GM12875 (cell line): ENCODE measurements around the gene NR6A1.

Experiments used
- H3K4me3 ChIP-seq: one replicate; pipeline ENCODE4 v1.5.1; 2011; ENCODE audit warnings: low read depth, low read length, control low read depth
- CTCF ChIP-seq: IDR thresholded peaks from 2 replicates; pipeline ENCODE4 v1.5.1; 2011; ENCODE audit warnings: low read depth, mild to moderate bottlenecking, control low read depth, inconsistent platforms, low read length, moderate library complexity, borderline replicate concordance; ENCODE audit not compliant: insufficient read depth

Gene NR6A1

GRCh38 chr9:124469011-124469832, 301.9 kb downstream of the NR6A1 start:
- no peak overlapping the region for H3K4me3 ChIP-seq
- TF ChIP-seq CTCF: no peak

- no peak overlapping the region for H3K4me3 ChIP-seq
- no peak for TF ChIP-seq CTCF
These were observed 302.9 kb downstream of the NR6A1 start for GRCh38 chr9:124468061-124468740.

GRCh38 chr9:124467410-124468060, 303.6 kb downstream of the NR6A1 start:
- TF ChIP-seq CTCF: no peak

More at GRCh38 chr9:124467410-124468060, 303.6 kb downstream of the NR6A1 start:
- H3K4me3 ChIP-seq: no peak overlapping the region
